Osteocyte (in vitro differentiated cells): ENCODE data around the gene TAS2R41. TPM values are rescaled to one million over a fixed set of nuclear protein-coding genes. Genes with fewer than 3 reads are reported as not detected.

Source experiments
- DNase-seq: peaks from one replicate; pipeline ENCODE4 v3.0.0; 2021; ENCODE audit warnings: mixed read lengths; ENCODE audit not compliant: unreplicated experiment; ENCODE audit errors: extremely low spot score
- H3K27ac Mint-ChIP-seq: one replicate; pipeline ENCODE4 v1.8.0; 2021; ENCODE audit warnings: mild to moderate bottlenecking, mixed read lengths; ENCODE audit not compliant: unreplicated experiment
- H3K27me3 Mint-ChIP-seq: one replicate; pipeline ENCODE4 v1.8.0; 2021; ENCODE audit warnings: mixed read lengths; ENCODE audit not compliant: unreplicated experiment
- H3K36me3 Mint-ChIP-seq: one replicate; pipeline ENCODE4 v1.8.0; 2021; ENCODE audit warnings: mixed read lengths; ENCODE audit not compliant: unreplicated experiment
- H3K4me1 Mint-ChIP-seq: one replicate; pipeline ENCODE4 v1.8.0; 2021; ENCODE audit warnings: mixed read lengths; ENCODE audit not compliant: unreplicated experiment
- H3K4me3 Mint-ChIP-seq: one replicate; pipeline ENCODE4 v1.8.0; 2021; ENCODE audit warnings: mild to moderate bottlenecking, moderate library complexity, mixed read lengths; ENCODE audit not compliant: unreplicated experiment
- H3K9me3 Mint-ChIP-seq: one replicate; pipeline ENCODE4 v1.8.0; 2021; ENCODE audit warnings: mixed read lengths; ENCODE audit not compliant: unreplicated experiment
- total RNA-seq: library from RNA; stranded (reverse); gene quantifications from 2 replicates; pipeline ENCODE4 v1.2.1, GENCODE V29; 2021
- TF ChIP-seq, protein P1 (sequence below): fragments of 200-600 bp; sonication (generic); IDR thresholded peaks from 2 replicates; pipeline ENCODE4 v1.5.0; 2021; ENCODE audit warnings: antibody characterized with exemption, mild to moderate bottlenecking, moderate library complexity

TAS2R41 gene
- total RNA-seq, 1 donor from 2014 or later: not detected

GRCh38 chr7:143434660-143435059 is 43.0 kb upstream of the TAS2R41 start:
- TF ChIP-seq, protein P1, sequence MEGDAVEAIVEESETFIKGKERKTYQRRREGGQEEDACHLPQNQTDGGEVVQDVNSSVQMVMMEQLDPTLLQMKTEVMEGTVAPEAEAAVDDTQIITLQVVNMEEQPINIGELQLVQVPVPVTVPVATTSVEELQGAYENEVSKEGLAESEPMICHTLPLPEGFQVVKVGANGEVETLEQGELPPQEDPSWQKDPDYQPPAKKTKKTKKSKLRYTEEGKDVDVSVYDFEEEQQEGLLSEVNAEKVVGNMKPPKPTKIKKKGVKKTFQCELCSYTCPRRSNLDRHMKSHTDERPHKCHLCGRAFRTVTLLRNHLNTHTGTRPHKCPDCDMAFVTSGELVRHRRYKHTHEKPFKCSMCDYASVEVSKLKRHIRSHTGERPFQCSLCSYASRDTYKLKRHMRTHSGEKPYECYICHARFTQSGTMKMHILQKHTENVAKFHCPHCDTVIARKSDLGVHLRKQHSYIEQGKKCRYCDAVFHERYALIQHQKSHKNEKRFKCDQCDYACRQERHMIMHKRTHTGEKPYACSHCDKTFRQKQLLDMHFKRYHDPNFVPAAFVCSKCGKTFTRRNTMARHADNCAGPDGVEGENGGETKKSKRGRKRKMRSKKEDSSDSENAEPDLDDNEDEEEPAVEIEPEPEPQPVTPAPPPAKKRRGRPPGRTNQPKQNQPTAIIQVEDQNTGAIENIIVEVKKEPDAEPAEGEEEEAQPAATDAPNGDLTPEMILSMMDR: no peak
- H3K27ac Mint-ChIP-seq: no peak overlapping the region
- no peak for DNase-seq

DNA sequence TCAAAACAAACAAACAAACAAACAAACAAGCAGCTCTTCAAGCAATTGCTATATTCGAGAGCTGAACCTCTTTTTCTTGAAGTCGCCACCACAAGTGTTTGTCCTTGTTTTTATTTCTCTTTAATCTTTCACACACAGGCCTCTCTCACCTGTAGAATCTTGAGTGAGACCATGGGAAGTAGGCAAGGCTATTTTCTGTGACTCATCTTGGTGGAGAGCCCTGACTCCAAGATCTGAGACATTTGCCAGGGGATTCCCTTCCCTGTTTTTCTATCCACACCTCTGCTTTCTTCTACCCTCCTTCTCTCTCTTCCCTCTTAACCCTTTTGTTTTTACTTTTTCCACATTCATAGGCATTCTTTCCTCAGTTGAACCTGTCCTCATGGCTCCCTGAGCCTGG is 42.4 kb upstream of the TAS2R41 start:
- DNase-seq: no peak
- Mint-ChIP-seq H3K4me3 (no peak overlapping the region), H3K9me3 (no peaks in the 10 kb centered on the region), H3K27me3 (peaks cover 26% of the 10 kb centered on the region), H3K4me1 (peaks cover under 1% of the 10 kb centered on the region), H3K36me3 (no peaks in the 10 kb centered on the region), H3K27ac (no peak overlapping the region)
- TF ChIP-seq, protein P1: no peak

More at GRCh38 chr7:143434660-143435059, 43.0 kb upstream of the TAS2R41 start:
- Mint-ChIP-seq H3K4me1 (peaks cover 4% of the 10 kb centered on the region), H3K4me3 (no peak overlapping the region), H3K27me3 (peaks cover 21% of the 10 kb centered on the region), H3K36me3 (no peaks in the 10 kb centered on the region), H3K9me3 (no peaks in the 10 kb centered on the region)

DNA sequence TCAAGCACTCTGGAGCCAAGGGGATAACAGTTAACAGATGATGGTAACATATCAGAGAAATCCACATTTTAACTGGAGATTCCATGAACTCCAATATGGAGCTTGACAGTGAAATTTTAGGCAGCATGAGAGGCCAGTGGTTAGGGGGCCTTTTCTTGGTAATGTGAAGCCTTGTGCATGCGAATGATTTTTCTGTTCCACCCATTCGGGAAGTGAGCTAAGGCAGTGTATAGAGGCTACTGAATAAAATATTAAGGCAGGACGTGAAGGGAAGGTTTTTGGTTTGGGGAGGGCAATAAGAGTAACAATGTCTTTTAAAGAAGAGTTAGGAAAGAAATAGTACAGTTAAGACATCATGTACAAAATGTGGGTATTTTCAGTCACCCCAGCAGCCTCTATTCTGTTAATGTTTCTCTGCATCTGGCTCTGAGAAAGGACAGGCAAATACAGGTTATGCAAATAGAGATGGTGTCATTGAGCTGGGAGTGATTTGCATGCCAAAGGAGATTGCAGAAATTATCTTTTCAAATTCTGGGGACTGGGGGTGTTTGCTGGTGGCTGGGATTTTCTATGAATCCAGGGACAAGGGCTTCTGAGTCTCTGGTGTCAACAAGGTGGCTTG is 41.2 kb upstream of the TAS2R41 start:
- H3K27me3 Mint-ChIP-seq: peaks cover 33% of the 10 kb centered on the region
- DNase-seq: no peak
- no peak overlapping the region for H3K27ac Mint-ChIP-seq
- no peaks in the 10 kb centered on the region for H3K36me3 Mint-ChIP-seq
- H3K4me3 Mint-ChIP-seq: no peak overlapping the region
- TF ChIP-seq, protein P1: no peak
- H3K4me1 Mint-ChIP-seq: no peaks in the 10 kb centered on the region
- H3K9me3 Mint-ChIP-seq: no peaks in the 10 kb centered on the region

DNA sequence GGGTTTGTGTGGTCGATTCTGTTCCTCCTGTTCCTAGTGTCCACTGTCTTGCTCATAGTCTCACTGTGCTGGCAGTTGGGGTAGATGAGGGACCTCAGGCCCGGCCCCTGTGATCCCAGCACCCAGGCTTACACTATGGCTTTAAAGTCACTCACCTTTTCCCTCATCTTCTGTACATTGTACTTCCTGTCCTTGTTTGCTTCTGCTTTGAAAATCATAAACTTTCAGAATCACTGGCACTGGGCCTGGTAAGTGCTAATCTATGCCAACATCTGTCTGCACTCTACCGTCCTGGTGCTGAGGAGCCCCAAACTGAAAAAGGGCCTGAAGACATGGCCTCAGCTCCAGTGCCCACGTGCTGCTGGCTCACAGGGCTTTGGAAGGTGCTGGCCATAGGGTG is 40.1 kb upstream of the TAS2R41 start:
- Mint-ChIP-seq H3K4me3 (no peak overlapping the region), H3K36me3 (no peaks in the 10 kb centered on the region), H3K27ac (no peak overlapping the region), H3K27me3 (peaks cover 41% of the 10 kb centered on the region), H3K9me3 (no peaks in the 10 kb centered on the region), H3K4me1 (no peaks in the 10 kb centered on the region)
- TF ChIP-seq, protein P1: no peak
- DNase-seq: no peak

DNA sequence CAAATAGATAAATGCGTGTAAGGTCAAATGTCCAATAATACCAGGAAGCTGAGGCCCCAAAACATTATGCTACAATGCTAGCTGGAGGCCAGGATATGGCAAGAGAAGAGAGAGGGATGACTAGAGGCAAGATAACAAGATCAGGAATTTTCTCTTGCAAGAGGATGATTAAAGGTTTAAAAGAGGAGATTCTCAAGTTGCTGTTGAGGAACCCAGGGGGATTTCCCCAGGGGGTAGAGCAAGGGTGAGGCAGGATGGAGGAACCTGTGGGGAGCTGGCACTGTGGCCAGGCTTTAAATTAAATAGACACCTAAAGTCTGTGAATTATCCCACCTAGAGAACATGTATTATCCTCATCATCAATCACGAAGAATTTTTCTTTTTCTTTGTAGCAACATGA is 37.8 kb upstream of the TAS2R41 start:
- Mint-ChIP-seq H3K36me3 (no peaks in the 10 kb centered on the region), H3K9me3 (no peaks in the 10 kb centered on the region), H3K27ac (no peak overlapping the region), H3K4me3 (no peak overlapping the region), H3K27me3 (peaks cover 39% of the 10 kb centered on the region), H3K4me1 (no peaks in the 10 kb centered on the region)
- TF ChIP-seq, protein P1: no peak
- DNase-seq: no peak
